AG04450 (cell line): ENCODE results near the gene KRTAP10-1. TPM values are rescaled to one million over a fixed set of nuclear protein-coding genes. Genes with fewer than 3 reads are reported as not detected.
"Not testable (repeated sequence)": the region's sequence is repeated elsewhere in the genome, so short reads cannot be mapped to it uniquely, and the experiment has no call there.

Experiments used
- CTCF ChIA-PET: fragments of 300-600, 350-600 bp; formaldehyde crosslinking; extraction: SDS; loops from one replicate; lab custom pipeline; 2022; ENCODE audit warnings: antibody characterized with exemption, inconsistent platforms; lab: Charles Lee
- POLR2A ChIA-PET: fragments of 350-600 bp; formaldehyde crosslinking; extraction: SDS; loops from one replicate; lab custom pipeline; 2021; ENCODE audit warnings: antibody characterized with exemption, inconsistent platforms; lab: Yijun Ruan, JAX
- DNase-seq: peaks from one replicate; pipeline ENCODE4 v3.0.0-alpha.2; 2011; ENCODE audit warnings: low read depth, low spot score
- H3K27ac ChIP-seq: one replicate; pipeline ENCODE4 v1.5.1; 2012; ENCODE audit warnings: low read depth, low read length, control low read depth
- H3K27me3 ChIP-seq: one replicate; pipeline ENCODE4 v1.6.0; 2012; ENCODE audit warnings: low read length; ENCODE audit not compliant: control insufficient read depth, insufficient read depth
- H3K4me3 ChIP-seq: 2 replicates; pipeline ENCODE4 v1.5.1; 2011; ENCODE audit warnings: mild to moderate bottlenecking, low read depth, low read length, control low read depth
- H3K9me3 ChIP-seq: 2 replicates; pipeline ENCODE4 v1.5.1; 2012; ENCODE audit warnings: low read length; ENCODE audit not compliant: control insufficient read depth, insufficient read depth
- CTCF ChIP-seq: IDR thresholded peaks from 2 replicates; pipeline ENCODE4 v1.5.1; 2011; ENCODE audit warnings: low read depth, low read length, control low read depth, inconsistent platforms
- polyA plus RNA-seq: library from polyadenylated mRNA; depleted of rRNA; stranded (reverse); fragments of >200 nt; gene quantifications from 2 replicates; pipeline ENCODE4 v1.2.3, GENCODE V29; 2011

Gene KRTAP10-1
- polyA plus RNA-seq, 1 experiment: not detected

- ChIA-PET CTCF (no interaction called here), POLR2A (no interaction called here)
- H3K9me3 ChIP-seq: no peaks in the 10 kb centered on the region; the same call in 1 of the 2 replicates
- TF ChIP-seq CTCF: no peak
- no peak overlapping the region for H3K27ac ChIP-seq
- peaks cover 7% of the 10 kb centered on the region for H3K27me3 ChIP-seq
- DNase-seq: no peak
- no peak overlapping the region for H3K4me3 ChIP-seq
Measured at GRCh38 chr21:44505673-44506278, 34.2 kb downstream of the KRTAP10-1 start.

GRCh38 chr21:44503901-44504399 lies 36.0 kb downstream of the KRTAP10-1 start:
- CTCF ChIA-PET: no interaction called here
- peaks cover 12% of the 10 kb centered on the region for H3K27me3 ChIP-seq

GRCh38 chr21:44503006-44503889 lies 36.7 kb downstream of the KRTAP10-1 start:
- H3K9me3 ChIP-seq, CTCF ChIA-PET, H3K4me3 ChIP-seq, POLR2A ChIA-PET, DNase-seq, H3K27ac ChIP-seq: not testable (repeated sequence)
- H3K27me3 ChIP-seq: peaks cover 16% of the 10 kb centered on the region

More at GRCh38 chr21:44503901-44504399, 36.0 kb downstream of the KRTAP10-1 start:
- POLR2A ChIA-PET: no interaction called here
- Histone ChIP-seq H3K27ac (no peak overlapping the region), H3K4me3 (no peak overlapping the region), H3K9me3 (no peaks in the 10 kb centered on the region; the same call in 1 of the 2 replicates)
- DNase-seq: no peak
- no peak for TF ChIP-seq CTCF

- Histone ChIP-seq H3K4me3 (no peak overlapping the region), H3K9me3 (no peaks in the 10 kb centered on the region; the same call in 1 of the 2 replicates), H3K27me3 (peaks cover 18% of the 10 kb centered on the region), H3K27ac (no peak overlapping the region)
- no peak for TF ChIP-seq CTCF
- ChIA-PET CTCF (interaction anchor here (0.8 kb wide), 1 partner anchor 291 kb away, joined by 3 read pairs; no protein-coding TSS in a partner anchor), POLR2A (no interaction called here)
- no peak for DNase-seq
Measured at GRCh38 chr21:44502171-44502958, 37.6 kb downstream of the KRTAP10-1 start.

GRCh38 chr21:44500111-44500510 lies 39.9 kb downstream of the KRTAP10-1 start:
- no peak for DNase-seq
- H3K9me3 ChIP-seq: no peaks in the 10 kb centered on the region; the same call in 1 of the 2 replicates
- no peak overlapping the region for H3K27ac ChIP-seq
- peaks cover 17% of the 10 kb centered on the region for H3K27me3 ChIP-seq
- ChIA-PET POLR2A (no interaction called here), CTCF (interaction anchor here (0.6 kb wide), 1 partner anchor 10 kb away, joined by 3 read pairs; no protein-coding TSS in a partner anchor)
- H3K4me3 ChIP-seq: no peak overlapping the region
- no peak for TF ChIP-seq CTCF
